ENCODE data around the gene KCNK18. TPM values are rescaled to one million over a fixed set of nuclear protein-coding genes. Genes with fewer than 3 reads are reported as not detected.

Gene KCNK18
- total and polyA plus RNA-seq, 7 donors = not detected

DNA sequence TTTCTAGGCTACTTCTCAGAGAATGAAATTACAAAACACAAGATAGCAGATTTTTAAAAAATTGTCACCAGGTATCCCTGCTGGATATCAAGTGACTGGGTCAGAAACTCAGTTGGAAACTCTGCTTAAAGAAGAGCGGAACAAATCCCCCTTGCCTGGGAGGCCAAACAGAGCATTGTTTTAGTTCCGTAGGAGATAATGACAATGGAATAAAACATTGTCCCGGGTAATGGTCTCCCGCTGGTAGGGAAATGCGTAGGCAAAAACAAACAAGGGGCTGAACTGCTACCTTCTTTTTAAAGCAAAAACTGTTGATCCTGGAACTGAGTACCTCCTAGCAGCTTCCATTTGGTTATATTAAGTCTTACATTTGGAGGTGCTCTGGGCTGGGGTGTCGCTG, 37.9 kb upstream of the KCNK18 start:
- TF ChIP-seq, protein P1, sequence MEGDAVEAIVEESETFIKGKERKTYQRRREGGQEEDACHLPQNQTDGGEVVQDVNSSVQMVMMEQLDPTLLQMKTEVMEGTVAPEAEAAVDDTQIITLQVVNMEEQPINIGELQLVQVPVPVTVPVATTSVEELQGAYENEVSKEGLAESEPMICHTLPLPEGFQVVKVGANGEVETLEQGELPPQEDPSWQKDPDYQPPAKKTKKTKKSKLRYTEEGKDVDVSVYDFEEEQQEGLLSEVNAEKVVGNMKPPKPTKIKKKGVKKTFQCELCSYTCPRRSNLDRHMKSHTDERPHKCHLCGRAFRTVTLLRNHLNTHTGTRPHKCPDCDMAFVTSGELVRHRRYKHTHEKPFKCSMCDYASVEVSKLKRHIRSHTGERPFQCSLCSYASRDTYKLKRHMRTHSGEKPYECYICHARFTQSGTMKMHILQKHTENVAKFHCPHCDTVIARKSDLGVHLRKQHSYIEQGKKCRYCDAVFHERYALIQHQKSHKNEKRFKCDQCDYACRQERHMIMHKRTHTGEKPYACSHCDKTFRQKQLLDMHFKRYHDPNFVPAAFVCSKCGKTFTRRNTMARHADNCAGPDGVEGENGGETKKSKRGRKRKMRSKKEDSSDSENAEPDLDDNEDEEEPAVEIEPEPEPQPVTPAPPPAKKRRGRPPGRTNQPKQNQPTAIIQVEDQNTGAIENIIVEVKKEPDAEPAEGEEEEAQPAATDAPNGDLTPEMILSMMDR (IDR thresholded peaks at IDR 0.05) = no peak
- Histone ChIP-seq H3K4me1 (peaks cover 5% of the 10 kb centered on the region), H3K4me3 (no peak overlapping the region), H3K36me3 (ENCODE audit: insufficient read depth in 1 of 2, low read depth in 1 of 2) (no peaks in the 10 kb centered on the region), H3K9me3 (no peaks in the 10 kb centered on the region), H3K27ac (no peak overlapping the region), H3K27me3 (ENCODE audit: insufficient read depth in 3 of 3, low read length in 2 of 3) (peaks cover 7 to 92% (median 29%) of the 10 kb centered on the region in 3 donors)
- DNase-seq (no peak), ATAC-seq (no peak)
- intact Hi-C loops (cut with DNase I) = no loop called here
- WGBS, 3 donors = 9 to 18% (median 14%) methylated on average over 6 of the region's 6 CpGs

DNA sequence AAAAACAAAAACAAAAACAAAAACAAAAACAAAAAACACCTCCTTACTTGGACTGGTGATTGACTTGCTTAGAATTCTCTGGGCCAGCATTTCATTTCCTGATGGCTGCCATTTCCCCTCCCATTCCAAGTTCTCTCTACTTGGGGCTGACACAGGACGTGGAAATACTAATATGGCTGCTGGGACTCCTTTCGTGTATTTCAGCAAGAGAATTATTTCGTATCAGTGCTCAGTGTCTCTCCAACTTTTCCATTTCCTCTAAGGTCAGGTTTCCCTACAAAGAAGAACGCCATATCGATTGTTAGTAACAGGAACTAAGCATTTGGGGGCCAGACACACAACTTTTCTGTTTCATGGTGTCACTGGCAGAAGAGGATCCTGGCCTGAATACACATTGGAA, 36.7 kb upstream of the KCNK18 start:
- Histone ChIP-seq H3K9me3 (no peaks in the 10 kb centered on the region), H3K36me3 (ENCODE audit: insufficient read depth in 1 of 2, low read depth in 1 of 2) (no peaks in the 10 kb centered on the region), H3K4me1 (peaks cover 5% of the 10 kb centered on the region), H3K27me3 (ENCODE audit: insufficient read depth in 3 of 3, low read length in 2 of 3) (peaks cover 7 to 96% (median 31%) of the 10 kb centered on the region in 3 donors), H3K27ac (no peak overlapping the region), H3K4me3 (no peak overlapping the region)
- TF ChIP-seq, protein P1 (IDR thresholded peaks at IDR 0.05) = no peak
- ATAC-seq (no peak), DNase-seq (no peak)
- 8 to 23% (median 18%) methylated on average over 5 of the region's 5 CpGs for WGBS, 3 donors
- intact Hi-C loops (cut with DNase I) = no loop called here

DNA sequence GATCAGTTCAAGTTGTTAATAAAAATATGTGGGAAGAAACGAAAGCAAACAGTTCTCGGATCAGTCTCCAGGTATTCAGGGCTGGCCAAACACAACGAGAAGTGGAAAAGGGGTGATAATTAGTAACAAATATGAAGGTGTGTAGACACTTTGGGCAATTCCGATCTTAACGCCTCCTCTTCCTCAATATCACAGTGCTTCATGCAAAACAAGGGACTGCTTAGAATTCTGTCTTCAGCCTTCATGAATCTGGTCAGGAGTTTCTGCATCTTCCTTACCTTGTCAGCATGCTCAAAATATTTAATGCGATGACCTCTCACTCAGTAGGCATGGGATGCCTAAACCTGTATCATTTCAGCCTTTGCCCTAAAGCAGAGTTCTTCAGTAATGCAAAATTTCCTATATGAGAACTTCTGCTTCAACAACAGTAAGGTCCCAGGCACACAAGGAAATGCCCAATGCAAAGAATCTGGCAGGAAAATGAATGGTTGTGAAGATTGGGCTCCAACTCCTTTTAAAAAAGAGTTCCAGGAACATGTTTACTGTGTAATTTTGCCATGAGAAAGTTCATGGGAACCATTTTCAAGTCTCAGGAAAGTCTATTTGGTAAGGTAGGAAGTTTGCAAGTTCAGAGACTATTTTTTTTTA, 35.8 kb upstream of the KCNK18 start:
- Histone ChIP-seq H3K4me1 (peaks cover 5% of the 10 kb centered on the region), H3K9me3 (no peaks in the 10 kb centered on the region), H3K36me3 (ENCODE audit: insufficient read depth in 1 of 2, low read depth in 1 of 2) (no peaks in the 10 kb centered on the region), H3K27ac (no peak overlapping the region), H3K4me3 (no peak overlapping the region), H3K27me3 (ENCODE audit: insufficient read depth in 3 of 3, low read length in 2 of 3) (peaks cover 7 to 99% (median 38%) of the 10 kb centered on the region in 3 donors)
- intact Hi-C loops (cut with DNase I) = no loop called here
- DNase-seq = no peak
- TF ChIP-seq, protein P1 (IDR thresholded peaks at IDR 0.05) = no peak
- ATAC-seq = no peak
- WGBS, 3 donors = 12 to 18% (median 17%) methylated on average over 6 of the region's 6 CpGs

DNA sequence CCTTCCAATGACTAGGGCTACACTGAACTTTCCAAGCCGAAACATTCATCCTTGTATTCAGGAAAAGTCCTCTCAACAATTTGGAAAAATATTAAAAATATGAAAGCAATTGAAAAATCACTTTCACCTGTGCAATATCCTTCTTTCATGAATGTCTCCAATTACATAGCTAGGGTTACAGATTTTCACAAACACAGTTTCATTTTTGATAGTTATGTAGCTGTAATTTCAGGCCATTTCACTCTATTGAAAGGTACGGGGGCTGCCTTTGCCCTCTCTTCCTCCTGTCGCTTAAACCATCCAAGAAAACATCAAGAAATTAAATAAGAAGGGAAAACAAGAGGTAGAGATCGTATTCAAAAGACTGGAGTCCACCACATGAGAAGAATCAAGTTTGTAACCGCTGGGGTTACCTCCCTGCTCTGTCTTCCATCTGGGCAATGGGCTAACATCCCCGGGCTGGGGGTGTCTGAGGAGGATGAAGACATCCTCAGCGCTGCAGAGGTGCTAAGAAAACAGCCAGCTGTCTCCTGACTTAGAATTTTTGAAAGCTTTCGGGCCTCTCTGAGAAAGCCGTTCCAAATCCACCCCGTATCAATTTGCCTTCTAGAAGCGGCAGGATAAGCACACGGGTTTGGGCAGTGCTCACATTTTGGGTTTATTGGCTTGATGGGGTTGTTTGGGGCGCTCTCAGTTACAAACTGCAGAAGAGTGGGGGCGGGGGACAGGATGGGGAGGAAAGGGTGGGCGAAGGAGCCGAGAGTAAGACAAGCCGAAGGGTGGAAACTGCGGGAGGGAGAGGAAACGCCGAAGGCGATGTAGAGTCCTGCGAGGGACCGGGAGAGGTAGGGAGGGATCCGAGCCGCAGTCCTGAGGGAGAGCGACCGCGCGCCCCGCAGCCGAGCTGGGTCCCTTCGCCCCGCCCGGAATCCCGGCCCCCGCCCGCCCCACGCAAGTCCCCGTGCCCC, 34.9 kb upstream of the KCNK18 start:
- ATAC-seq (no peak), DNase-seq (no peak)
- H3K27ac ChIP-seq = no peak overlapping the region
- H3K9me3 ChIP-seq = no peaks in the 10 kb centered on the region
- intact Hi-C loops (cut with DNase I) = no loop called here
- peaks cover 7 to 99% (median 45%) of the 10 kb centered on the region in 3 donors for H3K27me3 ChIP-seq (ENCODE audit: insufficient read depth in 3 of 3, low read length in 2 of 3)
- 5 to 8% (median 7%) methylated on average over 17 to 39 of the region's 39 CpGs for WGBS, 3 donors
- H3K4me3 ChIP-seq = peak overlapping the region; percentile 32
- H3K36me3 ChIP-seq (ENCODE audit: insufficient read depth in 1 of 2, low read depth in 1 of 2) = no peaks in the 10 kb centered on the region
- TF ChIP-seq, protein P1 (IDR thresholded peaks at IDR 0.05) = no peak
- H3K4me1 ChIP-seq = peaks cover 5% of the 10 kb centered on the region

Measured in psoas muscle (tissue), 8 donors.